Transverse colon (tissue), 3 donors: ENCODE measurements around the gene DIS3L2.

ENCODE experiments used
- CTCF ChIP-seq, 5 experiments: fragments of 200-600 bp in 3 of 5; fragments of 450-650 bp in 2 of 5; sonication (generic) in 3 of 5; IDR thresholded peaks; 1 replicate in 2 of 5; 2 replicates in 3 of 5; pipeline ENCODE4 v1.5.1; 2016 to 2017; ENCODE audit warnings: antibody characterized with exemption in 5 of 5, inconsistent platforms in 3 of 5, mild to moderate bottlenecking in 2 of 5, moderate library complexity in 1 of 5
- EP300 ChIP-seq: sonication (generic); formaldehyde crosslinking; IDR thresholded peaks from one replicate; pipeline ENCODE4 v1.6.1; 2017; ENCODE audit warnings: antibody characterized with exemption, low read depth

- TF ChIP-seq CTCF (IDR thresholded peaks at IDR 0.05) (no peak), EP300 (no peak)
Observed at GRCh38 chr2:232324778-232325177, 363.3 kb downstream of the DIS3L2 start.
